Measurements from ENCODE around the gene NOTCH1.

NOTCH1 gene

DNA sequence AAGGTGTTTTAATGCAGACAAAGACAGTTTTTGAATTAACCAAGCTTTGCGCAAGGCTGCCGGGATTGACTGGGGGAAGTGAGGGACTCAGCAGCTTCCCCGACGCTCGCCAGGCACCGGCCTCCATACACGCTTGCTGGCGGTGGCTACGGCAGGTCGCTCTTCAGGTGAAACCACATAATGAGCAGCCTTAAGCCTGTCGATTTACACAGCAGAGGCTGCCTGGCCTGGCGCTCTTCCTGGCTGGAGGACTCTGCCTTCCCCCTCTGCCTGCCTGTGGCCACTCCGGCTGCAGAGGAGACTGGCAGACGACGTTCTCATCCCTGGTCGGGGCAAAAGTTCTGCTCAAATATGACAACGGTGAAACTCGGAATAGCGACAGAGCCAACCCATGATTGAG, 9.0 kb upstream of the NOTCH1 start:
- TF ChIP-seq, protein P1, sequence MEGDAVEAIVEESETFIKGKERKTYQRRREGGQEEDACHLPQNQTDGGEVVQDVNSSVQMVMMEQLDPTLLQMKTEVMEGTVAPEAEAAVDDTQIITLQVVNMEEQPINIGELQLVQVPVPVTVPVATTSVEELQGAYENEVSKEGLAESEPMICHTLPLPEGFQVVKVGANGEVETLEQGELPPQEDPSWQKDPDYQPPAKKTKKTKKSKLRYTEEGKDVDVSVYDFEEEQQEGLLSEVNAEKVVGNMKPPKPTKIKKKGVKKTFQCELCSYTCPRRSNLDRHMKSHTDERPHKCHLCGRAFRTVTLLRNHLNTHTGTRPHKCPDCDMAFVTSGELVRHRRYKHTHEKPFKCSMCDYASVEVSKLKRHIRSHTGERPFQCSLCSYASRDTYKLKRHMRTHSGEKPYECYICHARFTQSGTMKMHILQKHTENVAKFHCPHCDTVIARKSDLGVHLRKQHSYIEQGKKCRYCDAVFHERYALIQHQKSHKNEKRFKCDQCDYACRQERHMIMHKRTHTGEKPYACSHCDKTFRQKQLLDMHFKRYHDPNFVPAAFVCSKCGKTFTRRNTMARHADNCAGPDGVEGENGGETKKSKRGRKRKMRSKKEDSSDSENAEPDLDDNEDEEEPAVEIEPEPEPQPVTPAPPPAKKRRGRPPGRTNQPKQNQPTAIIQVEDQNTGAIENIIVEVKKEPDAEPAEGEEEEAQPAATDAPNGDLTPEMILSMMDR (IDR thresholded peaks at IDR 0.05): no peak

DNA sequence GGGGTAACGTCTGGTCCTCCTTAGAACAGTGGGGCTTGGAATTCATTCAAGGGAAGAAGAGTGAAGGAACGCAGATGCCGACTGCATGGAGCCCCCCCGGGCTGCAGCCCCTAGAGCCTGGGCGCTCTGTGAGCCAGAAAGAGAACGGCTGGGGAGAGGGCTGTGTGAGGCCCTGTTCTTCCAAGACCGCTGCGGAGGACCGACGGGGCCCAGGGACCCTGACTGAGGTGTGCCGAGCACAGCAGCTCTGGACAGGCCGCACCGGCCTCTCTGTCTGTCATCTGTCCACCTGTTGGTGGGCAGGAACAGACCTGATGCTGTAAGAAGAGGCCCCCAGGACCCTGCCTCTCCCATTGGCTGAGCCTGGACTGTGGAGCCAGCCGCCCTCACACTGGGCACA, 7.7 kb upstream of the NOTCH1 start:
- TF ChIP-seq, protein P1 (IDR thresholded peaks at IDR 0.05): no peak

DNA sequence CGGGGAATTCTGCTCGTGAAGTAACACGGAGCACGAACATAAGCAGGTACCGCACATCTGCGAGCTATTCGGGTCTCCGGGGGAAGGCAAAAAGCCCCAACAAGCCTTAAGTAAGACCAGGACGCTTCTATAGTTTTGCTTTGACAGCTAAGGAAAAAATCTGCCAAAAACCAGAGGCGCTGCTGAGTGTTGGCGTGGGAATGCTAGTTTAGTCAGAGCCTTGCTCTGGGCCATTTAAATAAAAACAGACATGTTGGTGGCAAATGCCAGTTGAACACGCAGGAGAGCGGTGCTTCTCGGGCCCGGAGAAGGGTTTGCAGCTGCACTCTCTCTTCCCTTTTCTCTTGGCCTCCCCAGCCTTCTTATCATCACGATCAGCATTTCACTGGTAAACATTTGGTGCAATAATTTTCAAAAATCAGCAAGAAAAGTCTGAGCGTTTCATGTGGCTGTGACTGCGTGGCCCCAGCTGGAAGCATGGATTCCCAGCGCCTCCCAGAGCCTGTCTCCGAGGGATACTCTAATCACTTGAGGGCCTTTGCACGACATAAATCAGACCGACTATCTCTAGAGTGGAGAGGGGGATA, 6.4 kb upstream of the NOTCH1 start:
- TF ChIP-seq, protein P1 (IDR thresholded peaks at IDR 0.05): no peak

GRCh38 chr9:136551401-136552116, 5.7 kb upstream of the NOTCH1 start:
- TF ChIP-seq, protein P1 (IDR thresholded peaks at IDR 0.05): no peak

DNA sequence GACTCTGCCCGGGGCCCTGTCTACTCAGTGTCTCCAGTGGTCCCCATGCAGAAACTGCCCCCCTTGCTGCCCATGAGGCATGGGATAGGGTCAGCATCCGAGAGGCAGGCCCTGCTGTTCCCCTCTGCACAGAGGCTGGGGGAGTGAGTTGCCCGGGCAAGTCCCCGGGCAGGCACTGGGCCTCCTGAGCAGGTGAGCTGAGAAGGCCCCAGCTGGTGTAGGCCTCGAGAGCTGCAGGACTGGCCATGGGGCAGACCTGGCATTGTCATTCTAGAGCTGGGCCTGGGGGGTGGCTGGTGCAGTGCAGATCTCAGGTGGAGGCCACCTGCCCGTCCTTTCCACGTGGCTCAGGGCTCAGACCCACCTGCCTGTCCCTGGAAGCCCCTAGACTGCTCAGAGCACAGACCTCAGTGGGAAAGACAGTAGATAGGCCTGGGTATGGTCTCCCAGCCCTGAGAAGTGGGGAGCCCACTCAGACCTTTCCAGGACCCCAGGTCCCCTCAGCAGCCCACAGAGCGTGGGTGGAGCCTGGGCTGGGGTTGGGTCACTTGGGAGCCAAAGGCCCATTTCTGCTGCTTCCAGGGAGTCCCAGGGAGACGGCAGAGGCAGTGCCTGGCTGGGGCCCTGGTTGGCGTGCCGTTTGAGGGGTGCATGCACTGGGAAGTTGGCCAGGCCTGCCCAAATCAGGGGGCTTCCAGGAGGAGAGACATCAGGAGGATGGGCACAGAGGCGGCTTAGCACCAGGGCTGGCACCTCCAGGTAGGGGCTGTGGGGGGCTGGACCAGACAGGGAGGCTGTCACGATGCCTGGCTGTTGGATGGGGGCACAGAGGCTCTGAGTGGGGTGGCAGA, 4.8 kb upstream of the NOTCH1 start:
- TF ChIP-seq, protein P1 (IDR thresholded peaks at IDR 0.05): no peak

- TF ChIP-seq, protein P1 (IDR thresholded peaks at IDR 0.05): no peak
Measured at GRCh38 chr9:136549010-136549980, 3.4 kb upstream of the NOTCH1 start.
